ENCODE data around the gene TMEM86A.

GRCh38 chr11:18722293-18722637 lies 23.7 kb downstream of the TMEM86A start:
- TF ChIP-seq CTCF (conservative IDR thresholded peaks at IDR 0.05 in 1 of 2, IDR thresholded peaks at IDR 0.05 in 1 of 2; ENCODE audit: low read depth in 1 of 2, low read length in 2 of 2), result no peak
- no peak for TF ChIP-seq EZH2 (IDR thresholded peaks at IDR 0.05; ENCODE audit: low read length, missing control alignments)

Data from fibroblast of lung (primary cell).